Activated CD4-positive, alpha-beta memory T cell treated with anti-CD3 and anti-CD28 coated beads for 36 hours (primary cell): ENCODE results near the gene SLC4A3. TPM values are rescaled to one million over a fixed set of nuclear protein-coding genes. Genes with fewer than 3 reads are reported as not detected.

Experiments
- CTCF ChIA-PET: fragments of 350-600 bp; sonication (Branson Sonifier 250); formaldehyde crosslinking; loops from one replicate; lab custom pipeline; 2021; ENCODE audit warnings: antibody characterized with exemption, inconsistent platforms; lab: Charles Lee
- POLR2A ChIA-PET: fragments of 350-600 bp; sonication (Branson Sonifier 250); formaldehyde crosslinking; loops from one replicate; lab custom pipeline; 2021; ENCODE audit warnings: antibody characterized with exemption; lab: Charles Lee
- DNase-seq: peaks from one replicate; pipeline ENCODE4 v3.0.0-alpha.2; 2020
- H3K27ac Mint-ChIP-seq: one replicate; pipeline ENCODE4 v1.8.0; 2021; ENCODE audit warnings: mixed read lengths
- H3K27me3 Mint-ChIP-seq: one replicate; pipeline ENCODE4 v1.8.0; 2021; ENCODE audit warnings: mixed read lengths
- H3K36me3 Mint-ChIP-seq: one replicate; pipeline ENCODE4 v1.8.0; 2021; ENCODE audit warnings: mixed read lengths
- H3K4me1 Mint-ChIP-seq: one replicate; pipeline ENCODE4 v1.8.0; 2021; ENCODE audit warnings: low read depth, mixed read lengths
- H3K4me3 Mint-ChIP-seq: one replicate; pipeline ENCODE4 v1.8.0; 2021; ENCODE audit warnings: mild to moderate bottlenecking, mixed read lengths
- H3K9me3 Mint-ChIP-seq: one replicate; pipeline ENCODE4 v1.8.0; 2021; ENCODE audit warnings: mixed read lengths
- intact Hi-C: fragments of 100-400 bp; cut with micrococcal nuclease; formaldehyde crosslinking; loops from one replicate; pipeline ENCODE4 v1.15.1; 2023
- total RNA-seq, 2 experiments: library from RNA; stranded (reverse); gene quantifications; one replicate each; pipeline ENCODE4 v1.2.3, GENCODE V29; 2021

Gene SLC4A3
- total RNA-seq, 2 experiments from 2014 or later = not detected

- H3K4me3 Mint-ChIP-seq = no peak overlapping the region
- H3K27ac Mint-ChIP-seq = no peak overlapping the region
- intact Hi-C loops = no loop called here
- H3K36me3 Mint-ChIP-seq = peaks cover 5% of the 10 kb centered on the region
- no peaks in the 10 kb centered on the region for H3K9me3 Mint-ChIP-seq
- POLR2A ChIA-PET = no interaction called here
- H3K27me3 Mint-ChIP-seq = no peaks in the 10 kb centered on the region
- no peak for DNase-seq
- H3K4me1 Mint-ChIP-seq = peaks cover 6% of the 10 kb centered on the region
- CTCF ChIA-PET = no interaction called here
Observed at GRCh38 chr2:219614076-219614860, 13.2 kb upstream of the SLC4A3 start.

GRCh38 chr2:219615036-219615435 is 12.4 kb upstream of the SLC4A3 start:
- intact Hi-C loops = no loop called here
- peaks cover 6% of the 10 kb centered on the region for H3K4me1 Mint-ChIP-seq
- CTCF ChIA-PET = no interaction called here

GRCh38 chr2:219615894-219616293 is 11.5 kb upstream of the SLC4A3 start:
- no peaks in the 10 kb centered on the region for H3K27me3 Mint-ChIP-seq
- no peak overlapping the region for H3K4me3 Mint-ChIP-seq
- H3K36me3 Mint-ChIP-seq = peaks cover 3% of the 10 kb centered on the region

More at GRCh38 chr2:219615036-219615435, 12.4 kb upstream of the SLC4A3 start:
- H3K36me3 Mint-ChIP-seq = peaks cover 5% of the 10 kb centered on the region
- POLR2A ChIA-PET = no interaction called here
- H3K9me3 Mint-ChIP-seq = no peaks in the 10 kb centered on the region
- no peak overlapping the region for H3K4me3 Mint-ChIP-seq
- H3K27me3 Mint-ChIP-seq = no peaks in the 10 kb centered on the region
- H3K27ac Mint-ChIP-seq = no peak overlapping the region
- DNase-seq = no peak

DNA sequence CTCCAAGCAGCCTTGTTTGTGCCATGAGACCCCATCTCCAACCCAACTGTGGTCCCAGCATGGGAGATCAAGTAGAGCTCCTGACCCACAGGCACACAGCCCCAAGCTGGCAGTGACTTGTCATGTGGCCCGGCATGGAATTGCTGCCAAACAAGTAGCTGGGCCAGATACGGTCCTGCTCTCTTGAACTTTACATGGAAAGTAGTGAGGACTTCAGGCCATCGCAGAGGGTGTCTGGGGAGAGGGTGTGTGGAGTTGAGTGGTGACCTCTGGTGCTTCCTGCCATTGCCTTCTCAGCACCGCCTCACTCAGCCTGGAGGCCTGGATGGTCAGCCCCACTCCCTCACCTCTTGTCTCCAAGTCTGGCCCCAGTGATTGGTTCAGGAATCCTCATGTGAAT is 10.9 kb upstream of the SLC4A3 start:
- Mint-ChIP-seq H3K27me3 (no peaks in the 10 kb centered on the region), H3K36me3 (no peaks in the 10 kb centered on the region), H3K4me3 (no peak overlapping the region), H3K4me1 (peaks cover 6% of the 10 kb centered on the region), H3K27ac (no peak overlapping the region), H3K9me3 (no peaks in the 10 kb centered on the region)
- ChIA-PET CTCF (interaction anchor here (1.0 kb wide), 1 partner anchor 121 kb away, joined by 3 read pairs; a partner anchor contains a TSS), POLR2A (no interaction called here)
- intact Hi-C loops = no loop called here
- no peak for DNase-seq

More at GRCh38 chr2:219615894-219616293, 11.5 kb upstream of the SLC4A3 start:
- intact Hi-C loops = no loop called here
- DNase-seq = no peak
- POLR2A ChIA-PET = no interaction called here
- Mint-ChIP-seq H3K9me3 (no peaks in the 10 kb centered on the region), H3K27ac (no peak overlapping the region), H3K4me1 (peaks cover 6% of the 10 kb centered on the region)
- CTCF ChIA-PET = no interaction called here

GRCh38 chr2:219618733-219619122 is 8.7 kb upstream of the SLC4A3 start:
- intact Hi-C loops = no loop called here
- H3K36me3 Mint-ChIP-seq = no peaks in the 10 kb centered on the region
- no peak for DNase-seq
- H3K4me1 Mint-ChIP-seq = no peaks in the 10 kb centered on the region
- POLR2A ChIA-PET = no interaction called here
- H3K27ac Mint-ChIP-seq = no peak overlapping the region
- peaks cover 2% of the 10 kb centered on the region for H3K27me3 Mint-ChIP-seq
- H3K4me3 Mint-ChIP-seq = no peak overlapping the region
- CTCF ChIA-PET = no interaction called here
- H3K9me3 Mint-ChIP-seq = no peaks in the 10 kb centered on the region

DNA sequence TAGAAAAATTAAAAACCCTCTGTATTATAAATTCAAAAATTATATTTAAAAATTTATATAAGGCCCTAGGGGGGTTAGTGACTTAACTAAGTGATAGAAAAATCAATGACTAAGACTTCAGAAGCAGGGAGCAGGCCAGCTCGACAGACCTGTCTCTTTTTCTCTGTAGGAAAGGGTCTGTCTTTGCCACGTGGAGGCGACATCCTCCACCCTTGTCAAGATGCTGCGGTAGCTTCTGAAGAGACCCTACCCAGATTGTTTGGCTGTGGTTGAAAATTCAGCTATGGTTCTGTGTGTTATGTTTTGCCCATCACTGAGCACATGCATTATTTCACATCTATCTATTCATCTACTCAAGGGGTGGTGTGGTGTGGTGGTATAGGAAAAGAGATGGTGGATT is 8.2 kb upstream of the SLC4A3 start:
- H3K27ac Mint-ChIP-seq = no peak overlapping the region

DNA sequence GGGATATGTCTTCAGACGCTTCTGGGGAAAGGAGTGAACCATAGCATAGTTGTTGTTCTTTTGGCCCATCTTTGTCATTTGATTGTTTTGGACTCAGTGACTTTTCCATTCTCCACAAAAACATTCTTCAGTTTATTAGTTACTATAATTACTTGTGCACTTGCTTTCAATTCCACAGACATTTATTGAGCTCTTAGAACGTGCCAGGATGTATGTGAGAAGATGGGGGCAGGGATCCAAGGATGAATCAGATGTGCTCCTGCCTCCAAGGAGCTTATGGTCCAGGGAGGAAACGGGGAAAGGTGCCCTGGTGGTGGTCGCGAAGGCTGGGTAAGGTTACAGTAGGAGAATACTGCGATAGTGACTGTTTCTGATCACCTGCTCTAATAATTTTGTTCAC is 6.9 kb upstream of the SLC4A3 start:
- H3K27me3 Mint-ChIP-seq = peaks cover 2% of the 10 kb centered on the region
- H3K36me3 Mint-ChIP-seq = no peaks in the 10 kb centered on the region
- H3K27ac Mint-ChIP-seq = no peak overlapping the region
- H3K9me3 Mint-ChIP-seq = no peaks in the 10 kb centered on the region
- POLR2A ChIA-PET = no interaction called here
- H3K4me1 Mint-ChIP-seq = no peaks in the 10 kb centered on the region
- CTCF ChIA-PET = interaction anchor here (1.2 kb wide), 1 partner anchor 60 kb away, joined by 4 read pairs; no protein-coding TSS in a partner anchor
- DNase-seq = no peak
- intact Hi-C loops = no loop called here
- no peak overlapping the region for H3K4me3 Mint-ChIP-seq

More for the DNA sequence above, 8.2 kb upstream of the SLC4A3 start:
- Mint-ChIP-seq H3K27me3 (peaks cover 2% of the 10 kb centered on the region), H3K9me3 (no peaks in the 10 kb centered on the region), H3K4me1 (no peaks in the 10 kb centered on the region), H3K36me3 (no peaks in the 10 kb centered on the region), H3K4me3 (no peak overlapping the region)
- ChIA-PET CTCF (no interaction called here), POLR2A (no interaction called here)
- DNase-seq = no peak
- intact Hi-C loops = no loop called here

GRCh38 chr2:219621935-219622334 is 5.5 kb upstream of the SLC4A3 start:
- Mint-ChIP-seq H3K27ac (no peak overlapping the region), H3K4me1 (peaks cover 3% of the 10 kb centered on the region), H3K36me3 (no peaks in the 10 kb centered on the region), H3K9me3 (no peaks in the 10 kb centered on the region), H3K4me3 (no peak overlapping the region), H3K27me3 (peaks cover 8% of the 10 kb centered on the region)
- no peak for DNase-seq
- POLR2A ChIA-PET = no interaction called here
- intact Hi-C loops = no loop called here
- CTCF ChIA-PET = interaction anchor here (0.8 kb wide), 1 partner anchor 126 kb away, joined by 3 read pairs; a partner anchor contains a TSS

GRCh38 chr2:219622472-219622871 is 5.0 kb upstream of the SLC4A3 start:
- CTCF ChIA-PET = interaction anchor here (0.8 kb wide), 1 partner anchor 127 kb away, joined by 3 read pairs; a partner anchor contains a TSS

GRCh38 chr2:219624565-219624964 is 2.9 kb upstream of the SLC4A3 start:
- intact Hi-C loops = no loop called here
- no peaks in the 10 kb centered on the region for H3K36me3 Mint-ChIP-seq
- POLR2A ChIA-PET = no interaction called here
- H3K4me3 Mint-ChIP-seq = no peak overlapping the region
- DNase-seq = no peak
- no peaks in the 10 kb centered on the region for H3K9me3 Mint-ChIP-seq
- peaks cover 12% of the 10 kb centered on the region for H3K27me3 Mint-ChIP-seq
- no peak overlapping the region for H3K27ac Mint-ChIP-seq
- CTCF ChIA-PET = no interaction called here
- H3K4me1 Mint-ChIP-seq = peaks cover 4% of the 10 kb centered on the region

More at GRCh38 chr2:219622472-219622871, 5.0 kb upstream of the SLC4A3 start:
- no peak overlapping the region for H3K27ac Mint-ChIP-seq
- peaks cover 4% of the 10 kb centered on the region for H3K4me1 Mint-ChIP-seq
- no peak for DNase-seq
- H3K9me3 Mint-ChIP-seq = no peaks in the 10 kb centered on the region
- H3K36me3 Mint-ChIP-seq = no peaks in the 10 kb centered on the region
- intact Hi-C loops = no loop called here
- peaks cover 10% of the 10 kb centered on the region for H3K27me3 Mint-ChIP-seq
- no peak overlapping the region for H3K4me3 Mint-ChIP-seq
- POLR2A ChIA-PET = no interaction called here

GRCh38 chr2:219625179-219625578 is 2.3 kb upstream of the SLC4A3 start:
- ChIA-PET CTCF (no interaction called here), POLR2A (no interaction called here)
- DNase-seq = no peak
- no peak overlapping the region for H3K27ac Mint-ChIP-seq
- intact Hi-C loops = no loop called here
- no peaks in the 10 kb centered on the region for H3K9me3 Mint-ChIP-seq
- H3K27me3 Mint-ChIP-seq = peaks cover 12% of the 10 kb centered on the region
- H3K4me1 Mint-ChIP-seq = peaks cover 4% of the 10 kb centered on the region
- H3K4me3 Mint-ChIP-seq = no peak overlapping the region
- no peaks in the 10 kb centered on the region for H3K36me3 Mint-ChIP-seq

- CTCF ChIA-PET = interaction anchor here (1.3 kb wide), 1 partner anchor 67 kb away, joined by 3 read pairs; no protein-coding TSS in a partner anchor
- peaks cover 4% of the 10 kb centered on the region for H3K4me1 Mint-ChIP-seq
- H3K27ac Mint-ChIP-seq = no peak overlapping the region
- H3K36me3 Mint-ChIP-seq = no peaks in the 10 kb centered on the region
- DNase-seq = no peak
- no peaks in the 10 kb centered on the region for H3K9me3 Mint-ChIP-seq
- peak overlapping the region; percentile 6 for H3K4me3 Mint-ChIP-seq
- POLR2A ChIA-PET = no interaction called here
- intact Hi-C loops = no loop called here
- H3K27me3 Mint-ChIP-seq = peaks cover 17% of the 10 kb centered on the region
Observed at GRCh38 chr2:219626540-219626939, 890 bp upstream of the SLC4A3 start.
